Adipocyte (in vitro differentiated cells): ENCODE data around the gene CASZ1.

Experiments
- DNase-seq: peaks from one replicate; pipeline ENCODE4 v3.0.0-alpha.2; 2015; ENCODE audit warnings: low read depth
- H3K27me3 ChIP-seq: replicated peaks from 2 replicates; pipeline ENCODE4 v1.7.0; 2013; ENCODE audit warnings: mild to moderate bottlenecking, low read length, moderate library complexity; ENCODE audit not compliant: control insufficient read depth, insufficient read depth
- H3K36me3 ChIP-seq: 2 replicates; pipeline ENCODE4 v1.7.0; 2013; ENCODE audit warnings: low read length, mild to moderate bottlenecking, moderate library complexity; ENCODE audit not compliant: control insufficient read depth, insufficient read depth, severe bottlenecking
- H3K4me1 ChIP-seq: 2 replicates; pipeline ENCODE4 v1.7.0; 2013; ENCODE audit warnings: mild to moderate bottlenecking, low read length, moderate library complexity; ENCODE audit not compliant: control insufficient read depth, insufficient read depth
- H3K4me3 ChIP-seq: 2 replicates; pipeline ENCODE4 v1.7.0; 2013; ENCODE audit warnings: mild to moderate bottlenecking, low read length, moderate library complexity
- H3K9ac ChIP-seq: 2 replicates; pipeline ENCODE4 v1.7.0; 2013; ENCODE audit warnings: mild to moderate bottlenecking, low read length, moderate library complexity
- H3K9me3 ChIP-seq: 2 replicates; pipeline ENCODE4 v1.7.0; 2013; ENCODE audit warnings: mild to moderate bottlenecking, low read length, moderate library complexity; ENCODE audit not compliant: control insufficient read depth

Gene CASZ1

DNA sequence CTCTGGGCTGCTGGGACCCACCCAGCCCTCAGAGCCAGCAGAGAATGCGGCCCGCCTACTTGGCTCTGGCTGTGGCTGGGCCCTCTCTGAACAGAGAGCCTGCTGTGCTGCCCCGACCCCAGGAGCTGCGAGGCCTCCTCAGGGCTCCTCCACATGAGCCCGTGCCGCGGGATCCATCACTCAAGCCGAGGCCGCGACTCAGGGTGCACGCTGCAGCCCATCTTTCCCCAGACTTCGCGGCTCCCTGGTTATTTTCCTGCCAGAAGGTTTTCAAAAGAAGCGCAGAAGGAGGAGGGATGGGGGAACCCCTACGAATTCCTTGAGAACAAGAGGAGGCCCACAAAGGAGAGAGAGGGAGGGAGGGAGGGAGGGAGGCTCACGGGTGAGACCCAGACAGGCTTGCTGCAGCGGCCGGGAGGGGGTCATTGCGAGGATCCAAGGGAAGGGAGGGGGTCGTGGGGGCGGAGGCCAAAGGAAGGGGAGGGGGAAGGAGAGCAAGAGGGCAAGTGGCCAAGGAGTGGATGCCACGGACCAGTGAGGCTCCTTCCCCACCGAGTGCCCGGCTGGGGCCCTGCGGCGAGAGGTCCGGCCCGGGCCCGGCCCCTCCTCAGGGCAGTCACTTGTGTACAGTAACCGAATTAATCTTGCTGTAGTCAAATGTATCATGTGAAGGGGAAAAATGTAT is 146.8 kb downstream of the CASZ1 start:
- Histone ChIP-seq H3K4me3 (no peak overlapping the region), H3K36me3 (no peaks in the 10 kb centered on the region), H3K9ac (no peak overlapping the region), H3K27me3 (peaks cover 9% of the 10 kb centered on the region), H3K4me1 (no peaks in the 10 kb centered on the region), H3K9me3 (no peaks in the 10 kb centered on the region)
- no peak for DNase-seq

DNA sequence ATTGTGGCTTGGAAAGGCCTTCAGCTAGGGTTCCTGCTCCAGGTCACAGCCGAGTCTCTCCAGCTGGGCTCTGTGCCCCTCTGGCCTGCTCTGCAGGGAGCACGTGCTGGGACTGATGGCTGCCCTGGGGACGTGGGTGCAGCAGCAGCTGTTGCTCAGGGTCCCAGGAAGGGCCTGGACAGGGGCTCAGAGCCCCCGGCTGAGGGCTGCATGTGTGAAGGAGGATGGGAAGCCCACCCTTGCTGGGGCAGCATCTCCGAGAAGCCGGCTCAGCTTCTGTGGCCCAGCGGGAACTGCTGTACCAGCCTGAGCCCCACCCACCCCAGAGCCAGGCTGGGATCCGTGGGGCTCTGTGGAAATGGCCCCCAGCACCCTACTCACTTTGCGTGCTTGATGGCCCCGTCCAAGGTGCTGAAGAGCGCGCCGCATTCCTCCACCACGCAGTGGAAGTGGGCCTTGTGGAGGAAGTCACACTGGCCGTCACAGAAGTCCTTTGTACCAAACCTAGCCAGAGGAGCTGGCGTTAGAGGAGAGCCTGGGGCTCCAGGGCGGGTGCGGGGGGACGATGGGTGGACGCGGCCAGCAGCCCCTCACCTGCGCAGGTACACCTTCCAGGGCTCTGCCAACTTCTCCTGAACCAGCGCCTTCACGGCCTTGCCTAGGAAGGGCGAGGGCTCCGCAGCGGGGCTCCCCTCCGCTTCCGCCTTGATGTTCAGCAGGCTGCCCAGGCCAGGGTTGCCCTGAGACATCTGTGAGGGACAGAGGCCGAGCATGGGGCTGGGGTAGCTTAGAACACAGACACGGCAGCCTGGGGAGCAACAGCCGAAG is 147.5 kb downstream of the CASZ1 start:
- no peaks in the 10 kb centered on the region for H3K36me3 ChIP-seq
- no peaks in the 10 kb centered on the region for H3K4me1 ChIP-seq
- no peaks in the 10 kb centered on the region for H3K9me3 ChIP-seq
- DNase-seq, result no peak
- no peak overlapping the region for H3K4me3 ChIP-seq
- H3K27me3 ChIP-seq, result peaks cover 3% of the 10 kb centered on the region
- no peak overlapping the region for H3K9ac ChIP-seq

DNA sequence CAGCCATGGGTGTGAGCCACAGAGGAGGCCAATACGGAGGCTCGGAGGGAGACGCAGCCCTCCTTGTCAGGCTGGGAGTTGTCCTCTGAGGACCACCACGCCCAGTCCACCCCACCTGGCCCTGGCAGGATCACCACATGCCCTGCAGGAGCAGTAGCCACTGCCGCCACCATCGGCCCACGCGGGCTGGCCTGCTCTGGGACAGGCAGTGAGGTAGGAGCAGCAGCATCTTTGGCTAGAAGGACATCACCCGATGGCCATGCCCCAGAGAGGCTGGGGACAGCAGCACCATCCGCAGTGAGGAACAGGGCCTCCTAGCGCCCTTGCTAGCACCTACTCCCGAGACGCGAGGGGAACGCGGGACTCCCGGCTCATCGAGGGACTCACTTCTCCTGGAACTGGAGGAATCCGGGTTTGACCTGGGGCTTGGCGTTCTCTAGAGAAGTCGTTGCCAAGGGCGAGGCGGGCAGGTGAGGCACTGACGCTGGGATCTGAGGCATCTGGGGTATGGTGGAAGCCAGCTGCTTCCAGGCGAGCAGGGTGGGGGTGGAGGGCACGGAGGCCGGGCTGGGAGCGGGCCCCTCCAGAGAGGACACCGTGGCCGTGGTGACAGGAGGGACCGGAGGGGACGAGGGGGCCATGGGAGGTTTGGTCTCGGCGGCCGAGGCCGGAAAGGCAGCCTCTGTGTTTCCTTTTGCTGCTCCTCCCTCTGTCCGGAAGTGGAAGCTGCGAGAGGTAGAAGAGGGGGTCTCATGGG is 148.9 kb downstream of the CASZ1 start:
- Histone ChIP-seq H3K4me3 (no peak overlapping the region), H3K36me3 (no peaks in the 10 kb centered on the region), H3K9me3 (no peaks in the 10 kb centered on the region), H3K9ac (no peak overlapping the region), H3K4me1 (no peaks in the 10 kb centered on the region), H3K27me3 (peaks cover 3% of the 10 kb centered on the region)
- DNase-seq, result no peak

- Histone ChIP-seq H3K4me3 (no peak overlapping the region), H3K27me3 (no peaks in the 10 kb centered on the region), H3K36me3 (no peaks in the 10 kb centered on the region), H3K9ac (no peak overlapping the region), H3K4me1 (no peaks in the 10 kb centered on the region), H3K9me3 (no peaks in the 10 kb centered on the region)
- DNase-seq, result peak; percentile 27
Observed at GRCh38 chr1:10646347-10646861, 150.0 kb downstream of the CASZ1 start.

DNA sequence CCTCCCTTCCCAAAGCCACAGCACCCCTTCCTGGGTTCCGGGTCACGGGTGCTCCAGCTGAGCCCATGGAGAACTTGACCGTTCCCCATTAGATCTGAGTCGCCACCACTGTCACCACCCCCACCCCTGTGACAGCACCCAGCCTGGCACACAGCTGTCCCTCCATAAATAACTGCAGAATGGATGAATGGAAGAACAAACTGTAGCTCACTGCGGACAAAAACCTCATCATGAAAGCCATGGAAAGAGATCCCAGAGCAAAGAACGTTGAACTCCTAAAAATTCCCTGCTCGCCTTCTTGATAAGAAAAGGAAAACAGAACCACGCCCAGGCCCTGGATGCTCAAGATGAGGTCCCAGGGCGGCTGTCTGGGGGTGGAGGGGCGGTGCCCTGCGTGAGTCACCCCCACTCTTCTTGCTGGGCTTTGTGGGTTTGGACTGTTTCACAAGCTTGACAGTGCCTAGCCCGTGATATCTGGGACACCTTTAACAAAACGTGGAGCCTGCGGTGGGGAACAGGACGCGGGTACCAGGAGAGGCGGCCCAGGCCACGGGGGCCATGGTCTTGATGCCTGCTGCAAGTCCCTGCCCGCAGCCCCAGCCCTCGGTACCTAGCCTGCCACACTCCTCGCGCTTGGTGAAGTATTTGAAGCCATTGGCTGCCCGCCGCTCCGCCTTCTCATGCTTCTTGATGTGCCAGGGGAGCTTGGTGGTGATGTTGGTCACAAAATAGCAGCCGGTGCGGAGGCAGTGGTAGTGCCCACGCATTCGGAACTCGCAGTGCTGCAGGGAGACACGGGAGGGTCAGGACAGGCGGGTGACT is 151.9 kb downstream of the CASZ1 start:
- DNase-seq, result no peak
- Histone ChIP-seq H3K9me3 (no peaks in the 10 kb centered on the region), H3K27me3 (peaks cover 2% of the 10 kb centered on the region), H3K36me3 (no peaks in the 10 kb centered on the region), H3K4me1 (no peaks in the 10 kb centered on the region), H3K4me3 (no peak overlapping the region), H3K9ac (no peak overlapping the region)

DNA sequence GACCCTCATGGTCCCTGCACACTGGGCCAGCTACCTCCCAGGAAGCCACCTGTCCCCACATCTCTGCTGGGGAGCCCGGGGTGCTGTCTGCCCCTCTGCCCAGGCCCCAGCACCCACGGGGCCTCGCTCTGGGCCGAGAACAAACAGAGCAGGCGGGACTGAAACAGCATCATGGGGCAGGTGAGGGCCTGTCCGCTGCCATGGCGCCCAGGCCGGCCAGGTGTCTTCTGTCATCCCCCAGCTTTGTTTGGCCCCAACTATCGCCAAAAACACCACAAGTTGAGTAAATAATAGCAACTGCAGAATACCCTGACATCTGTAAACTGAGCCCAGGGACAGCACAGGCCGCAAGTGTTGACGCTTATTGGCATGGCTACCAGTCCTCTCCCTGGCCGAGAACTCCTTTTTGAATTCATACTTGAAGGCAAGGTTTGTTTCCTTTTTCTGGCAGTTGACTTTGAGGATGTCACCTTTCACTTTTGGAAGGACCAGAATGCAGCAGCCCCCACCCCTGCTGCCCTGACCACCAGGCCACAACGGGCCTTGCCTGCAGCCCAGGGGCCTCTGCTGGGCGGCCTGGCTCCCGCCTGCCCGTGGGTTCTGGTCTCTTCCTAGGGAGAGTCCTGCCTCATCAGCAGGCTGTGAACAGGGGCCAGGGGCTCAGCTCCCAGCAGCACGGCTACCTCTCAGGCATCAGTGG is 152.7 kb downstream of the CASZ1 start:
- H3K4me1 ChIP-seq, result no peaks in the 10 kb centered on the region
- H3K27me3 ChIP-seq, result peaks cover 2% of the 10 kb centered on the region
- no peaks in the 10 kb centered on the region for H3K9me3 ChIP-seq
- no peak overlapping the region for H3K4me3 ChIP-seq
- H3K36me3 ChIP-seq, result no peaks in the 10 kb centered on the region
- H3K9ac ChIP-seq, result no peak overlapping the region
- no peak for DNase-seq

DNA sequence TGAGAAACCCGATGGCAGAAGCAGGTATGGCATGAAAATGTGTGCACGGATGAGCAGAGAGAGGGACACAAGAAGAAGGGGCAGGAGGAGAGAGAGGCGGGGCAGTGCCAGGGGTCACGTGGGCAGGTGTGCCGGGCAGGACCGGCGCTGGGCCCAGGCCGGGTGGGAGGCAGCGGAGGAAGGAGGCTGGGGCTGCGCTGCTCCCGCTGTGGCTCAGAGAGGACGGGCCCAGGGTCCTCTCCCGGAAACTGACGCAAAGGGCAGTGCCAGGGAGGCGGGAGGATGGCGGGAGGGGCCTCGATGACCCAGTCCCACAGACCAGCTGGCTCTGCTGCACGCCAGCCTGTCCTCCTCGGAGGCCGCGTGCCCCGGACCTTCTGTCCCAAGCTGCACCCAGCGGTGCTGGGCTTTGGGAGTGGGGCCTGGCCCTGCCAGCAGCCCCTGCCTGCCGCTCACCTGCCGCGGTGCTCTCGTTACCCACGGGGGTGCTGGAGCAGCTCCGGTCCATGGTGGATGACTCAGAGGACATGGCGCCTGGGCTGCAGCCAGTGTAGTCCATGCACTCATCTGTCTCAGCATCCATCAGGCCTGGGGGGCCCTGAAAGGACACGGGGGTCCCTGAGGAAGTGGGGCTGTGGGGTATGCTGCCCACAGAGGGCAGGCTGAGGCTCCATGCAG is 153.9 kb downstream of the CASZ1 start:
- no peaks in the 10 kb centered on the region for H3K4me1 ChIP-seq
- H3K36me3 ChIP-seq, result no peaks in the 10 kb centered on the region
- peaks cover 2% of the 10 kb centered on the region for H3K27me3 ChIP-seq
- no peak for DNase-seq
- H3K4me3 ChIP-seq, result no peak overlapping the region
- no peaks in the 10 kb centered on the region for H3K9me3 ChIP-seq
- H3K9ac ChIP-seq, result no peak overlapping the region

GRCh38 chr1:10641976-10642375 is 154.5 kb downstream of the CASZ1 start:
- peaks cover 2% of the 10 kb centered on the region for H3K27me3 ChIP-seq
- DNase-seq, result no peak
- H3K4me3 ChIP-seq, result no peak overlapping the region
- H3K36me3 ChIP-seq, result no peaks in the 10 kb centered on the region
- no peaks in the 10 kb centered on the region for H3K4me1 ChIP-seq
- H3K9me3 ChIP-seq, result no peaks in the 10 kb centered on the region
- no peak overlapping the region for H3K9ac ChIP-seq

GRCh38 chr1:10640843-10641553 is 155.4 kb downstream of the CASZ1 start:
- H3K36me3 ChIP-seq, result no peaks in the 10 kb centered on the region
- H3K9ac ChIP-seq, result no peak overlapping the region
- no peak overlapping the region for H3K4me3 ChIP-seq
- no peaks in the 10 kb centered on the region for H3K9me3 ChIP-seq
- DNase-seq, result no peak
- no peaks in the 10 kb centered on the region for H3K4me1 ChIP-seq
- H3K27me3 ChIP-seq, result peaks cover 2% of the 10 kb centered on the region
